Measurements from ENCODE around the gene CHD9NB. TPM values are rescaled to one million over a fixed set of nuclear protein-coding genes. Genes with fewer than 3 reads are reported as not detected.

CHD9NB gene
- total RNA-seq, 1 experiment from 2014 or later = 2.8 TPM

- Histone ChIP-seq H3K27me3 (ENCODE audit: insufficient read depth, low read depth) (peaks cover 5% of the 10 kb centered on the region; the same call in 1 of the 2 replicates), H3K27ac (no peak overlapping the region), H2AFZ (no peak overlapping the region), H3K79me2 (ENCODE audit: low read depth) (no peaks in the 10 kb centered on the region), H4K20me1 (ENCODE audit: insufficient read depth) (no peaks in the 10 kb centered on the region), H3K9me3 (ENCODE audit: insufficient read depth, low read depth) (no peaks in the 10 kb centered on the region), H3K9me2 (ENCODE audit: insufficient read depth) (no peaks in the 10 kb centered on the region), H3K4me3 (no peak overlapping the region), H3K4me1 (replicated peaks; ENCODE audit: insufficient read depth) (no peaks in the 10 kb centered on the region), H3K4me2 (no peak overlapping the region), H3K36me3 (ENCODE audit: low read depth) (no peaks in the 10 kb centered on the region), H3F3A (ENCODE audit: insufficient read depth, low read depth) (no peaks in the 10 kb centered on the region)
- POLR2A ChIA-PET (ENCODE audit: unreplicated experiment) = no interaction called here
- intact Hi-C loops (cut with micrococcal nuclease; ENCODE audit: unreplicated experiment) = no loop called here
- no peak for TF ChIP-seq EZH2 (IDR thresholded peaks at IDR 0.05; ENCODE audit: low read depth)
- no peak for TF ChIP-seq CTCF (conservative IDR thresholded peaks at IDR 0.05)
- CTCF ChIA-PET = interaction anchor here (1.0 kb wide), 1 partner anchor 55 kb away, joined by 3 read pairs; no protein-coding TSS in a partner anchor
- BruUV-seq (replicated peaks) = no TSS peak
- no peak for DNase-seq
Observed at GRCh38 chr16:52993179-52993578, 59.5 kb downstream of the CHD9NB start.

- CTCF ChIA-PET = no interaction called here
- Histone ChIP-seq H3K9me3 (ENCODE audit: insufficient read depth, low read depth) (no peaks in the 10 kb centered on the region), H3K4me2 (no peak overlapping the region), H3K27ac (no peak overlapping the region), H4K20me1 (ENCODE audit: insufficient read depth) (no peaks in the 10 kb centered on the region), H2AFZ (no peak overlapping the region), H3K79me2 (ENCODE audit: low read depth) (no peaks in the 10 kb centered on the region), H3K9me2 (ENCODE audit: insufficient read depth) (no peaks in the 10 kb centered on the region), H3K27me3 (ENCODE audit: insufficient read depth, low read depth) (no peaks in the 10 kb centered on the region), H3K4me1 (replicated peaks; ENCODE audit: insufficient read depth) (no peaks in the 10 kb centered on the region), H3F3A (ENCODE audit: insufficient read depth, low read depth) (no peaks in the 10 kb centered on the region), H3K4me3 (no peak overlapping the region), H3K36me3 (ENCODE audit: low read depth) (no peaks in the 10 kb centered on the region)
- intact Hi-C loops (cut with micrococcal nuclease; ENCODE audit: unreplicated experiment) = no loop called here
- POLR2A ChIA-PET (ENCODE audit: unreplicated experiment) = no interaction called here
- DNase-seq = no peak
- no TSS peak for BruUV-seq (replicated peaks)
- no peak for TF ChIP-seq CTCF (conservative IDR thresholded peaks at IDR 0.05)
- no peak for TF ChIP-seq EZH2 (IDR thresholded peaks at IDR 0.05; ENCODE audit: low read depth)
Observed at GRCh38 chr16:52991572-52991971, 61.1 kb downstream of the CHD9NB start.

Other genes with a start within 250 kb of the CHD9NB start
- 19.2 and 26.3 TPM in 2 replicates for gene CHD9, start 2.1 kb upstream of the CHD9NB start, total RNA-seq (2021)